ENCODE measurements around the gene SLC5A10.
"Not testable (repeated sequence)": the region's sequence is repeated elsewhere in the genome, so short reads cannot be mapped to it uniquely, and the experiment has no call there.

The SLC5A10 gene

GRCh38 chr17:19017804-19018599 lies 66.0 kb downstream of the SLC5A10 start:
- DNase-seq (ENCODE audit: low read depth in 3 of 3): no peak

GRCh38 chr17:19018600-19018950 lies 66.6 kb downstream of the SLC5A10 start:
- no peak for DNase-seq (ENCODE audit: low read depth in 3 of 3)

- DNase-seq (ENCODE audit: low read depth in 3 of 3): no peak
Measured at GRCh38 chr17:19019041-19019941, 67.3 kb downstream of the SLC5A10 start.

GRCh38 chr17:19020016-19020415 lies 68.1 kb downstream of the SLC5A10 start:
- DNase-seq (ENCODE audit: low read depth in 3 of 3): no peak

- DNase-seq (ENCODE audit: low read depth in 3 of 3): not testable (repeated sequence)
Measured at GRCh38 chr17:19021011-19021621, 69.2 kb downstream of the SLC5A10 start.

- DNase-seq (ENCODE audit: low read depth in 3 of 3): no peak
Measured at GRCh38 chr17:19021622-19022083, 69.7 kb downstream of the SLC5A10 start.

- no peak for DNase-seq (ENCODE audit: low read depth in 3 of 3)
Measured at GRCh38 chr17:19022128-19022527, 70.2 kb downstream of the SLC5A10 start.

- no peak for DNase-seq (ENCODE audit: low read depth in 3 of 3)
Measured at GRCh38 chr17:19022747-19023146, 70.8 kb downstream of the SLC5A10 start.

- no peak for DNase-seq (ENCODE audit: low read depth in 3 of 3)
Measured at GRCh38 chr17:19023209-19023999, 71.4 kb downstream of the SLC5A10 start.

- no peak for DNase-seq (ENCODE audit: low read depth in 3 of 3)
Measured at GRCh38 chr17:19024101-19025078, 72.4 kb downstream of the SLC5A10 start.

GRCh38 chr17:19028671-19029070 lies 76.7 kb downstream of the SLC5A10 start:
- DNase-seq (ENCODE audit: low read depth in 3 of 3): not testable (repeated sequence)

- not testable (repeated sequence) for DNase-seq (ENCODE audit: low read depth in 3 of 3)
Measured at GRCh38 chr17:19029740-19030139, 77.8 kb downstream of the SLC5A10 start.

GRCh38 chr17:19030771-19031449 lies 78.9 kb downstream of the SLC5A10 start:
- not testable (repeated sequence) for DNase-seq (ENCODE audit: low read depth in 3 of 3)

GRCh38 chr17:19031729-19032128 lies 79.8 kb downstream of the SLC5A10 start:
- DNase-seq (ENCODE audit: low read depth in 3 of 3): peak in 1 of 3 experiments; percentile 21

- not testable (repeated sequence) for DNase-seq (ENCODE audit: low read depth in 3 of 3)
Measured at GRCh38 chr17:19032377-19032988, 80.5 kb downstream of the SLC5A10 start.

GRCh38 chr17:19036186-19036585 lies 84.2 kb downstream of the SLC5A10 start:
- not testable (repeated sequence) for DNase-seq (ENCODE audit: low read depth in 3 of 3)

- not testable (repeated sequence) for DNase-seq (ENCODE audit: low read depth in 3 of 3)
Measured at GRCh38 chr17:19037547-19037946, 85.6 kb downstream of the SLC5A10 start.

- not testable (repeated sequence) for DNase-seq (ENCODE audit: low read depth in 3 of 3)
Measured at GRCh38 chr17:19038007-19038406, 86.0 kb downstream of the SLC5A10 start.

GRCh38 chr17:19038730-19039129 lies 86.8 kb downstream of the SLC5A10 start:
- not testable (repeated sequence) for DNase-seq (ENCODE audit: low read depth in 3 of 3)

Data from stimulated activated CD4-positive, alpha-beta T cell treated with anti-CD3 and anti-CD28 coated beads, TNF-alpha, amount 100 ng/mL, for 4 hours (primary cell).